Endothelial cell of umbilical vein (primary cell): Measurements from ENCODE around the gene CACNB4.

Experiments
- EZH2 ChIP-seq: IDR thresholded peaks from 2 replicates; pipeline ENCODE4 v1.6.1; 2012; ENCODE audit warnings: borderline replicate concordance, low read depth, mild to moderate bottlenecking, moderate library complexity, low read length, inconsistent platforms; ENCODE audit not compliant: severe bottlenecking
- FOS ChIP-seq: IDR thresholded peaks from 2 replicates; pipeline ENCODE4 v1.6.1; 2011; ENCODE audit warnings: mild to moderate bottlenecking, low read length, moderate library complexity, borderline replicate concordance; ENCODE audit not compliant: insufficient read depth
- GATA2 ChIP-seq: IDR thresholded peaks from 2 replicates; pipeline ENCODE4 v1.7.0; 2011; ENCODE audit warnings: low read depth, mild to moderate bottlenecking, moderate library complexity, mixed read lengths, low read length; ENCODE audit not compliant: insufficient read length, insufficient read depth
- JUN ChIP-seq: IDR thresholded peaks from 2 replicates; pipeline ENCODE4 v1.6.1; 2011; ENCODE audit warnings: borderline replicate concordance, low read depth; ENCODE audit not compliant: insufficient read length, insufficient read depth
- MYC ChIP-seq: IDR thresholded peaks from one replicate; pipeline ENCODE4 v1.6.1; 2011; ENCODE audit warnings: mild to moderate bottlenecking, low read depth, low read length
- POLR2A ChIP-seq: IDR thresholded peaks from 2 replicates; pipeline ENCODE4 v1.6.1; 2012; ENCODE audit warnings: low read depth, mild to moderate bottlenecking, control low read depth, low read length
- POLR2AphosphoS5 ChIP-seq: IDR thresholded peaks from 2 replicates; pipeline ENCODE4 v1.6.1; 2012; ENCODE audit warnings: low read depth, mild to moderate bottlenecking, control low read depth, low read length, moderate library complexity; ENCODE audit not compliant: insufficient read depth
- TF ChIP-seq, protein P1 (sequence below), 2 donors: IDR thresholded peaks; 1 replicate in 1 of 2; 2 replicates in 1 of 2; pipeline ENCODE4 v1.5.1; 2011; ENCODE audit warnings: low read length in 2 of 2, mild to moderate bottlenecking in 2 of 2, moderate library complexity in 2 of 2, control low read depth in 1 of 2, inconsistent platforms in 1 of 2, low read depth in 1 of 2; ENCODE audit not compliant: insufficient read depth in 1 of 2; ENCODE audit errors: extremely low read depth in 1 of 2
- TF ChIP-seq, protein P2 (sequence below): IDR thresholded peaks from 2 replicates; pipeline ENCODE4 v1.6.1; 2011; ENCODE audit not compliant: insufficient read depth, insufficient read length

DNA sequence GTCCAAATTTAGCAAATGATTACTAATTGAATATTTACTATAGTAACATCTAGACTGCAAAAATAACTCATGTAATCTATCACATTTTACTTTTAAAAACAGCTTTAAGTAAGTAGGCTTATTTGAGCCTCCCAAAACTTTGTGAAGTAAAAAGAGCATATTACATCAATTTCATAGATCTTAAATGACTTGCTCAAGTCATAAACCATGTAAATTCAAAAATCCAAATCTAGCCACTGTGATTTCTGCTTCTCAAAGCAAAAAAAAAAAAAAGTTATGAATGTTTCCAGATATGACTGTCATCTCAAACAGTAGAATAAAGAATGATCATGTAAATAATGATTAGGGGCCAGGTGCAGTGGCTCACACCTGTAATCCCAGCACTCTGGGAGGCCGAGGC, 37.5 kb downstream of the CACNB4 start:
- TF ChIP-seq, protein P1, sequence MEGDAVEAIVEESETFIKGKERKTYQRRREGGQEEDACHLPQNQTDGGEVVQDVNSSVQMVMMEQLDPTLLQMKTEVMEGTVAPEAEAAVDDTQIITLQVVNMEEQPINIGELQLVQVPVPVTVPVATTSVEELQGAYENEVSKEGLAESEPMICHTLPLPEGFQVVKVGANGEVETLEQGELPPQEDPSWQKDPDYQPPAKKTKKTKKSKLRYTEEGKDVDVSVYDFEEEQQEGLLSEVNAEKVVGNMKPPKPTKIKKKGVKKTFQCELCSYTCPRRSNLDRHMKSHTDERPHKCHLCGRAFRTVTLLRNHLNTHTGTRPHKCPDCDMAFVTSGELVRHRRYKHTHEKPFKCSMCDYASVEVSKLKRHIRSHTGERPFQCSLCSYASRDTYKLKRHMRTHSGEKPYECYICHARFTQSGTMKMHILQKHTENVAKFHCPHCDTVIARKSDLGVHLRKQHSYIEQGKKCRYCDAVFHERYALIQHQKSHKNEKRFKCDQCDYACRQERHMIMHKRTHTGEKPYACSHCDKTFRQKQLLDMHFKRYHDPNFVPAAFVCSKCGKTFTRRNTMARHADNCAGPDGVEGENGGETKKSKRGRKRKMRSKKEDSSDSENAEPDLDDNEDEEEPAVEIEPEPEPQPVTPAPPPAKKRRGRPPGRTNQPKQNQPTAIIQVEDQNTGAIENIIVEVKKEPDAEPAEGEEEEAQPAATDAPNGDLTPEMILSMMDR (IDR thresholded peaks at IDR 0.05; ENCODE audit: extremely low read depth in 1 of 2, insufficient read depth in 1 of 2, low read depth in 1 of 2, low read length in 2 of 2): no peak
- TF ChIP-seq POLR2A (no peak), FOS (no peak), MYC (no peak), EZH2 (no peak), POLR2AphosphoS5 (no peak), JUN (no peak), GATA2 (no peak)
- TF ChIP-seq, protein P2, sequence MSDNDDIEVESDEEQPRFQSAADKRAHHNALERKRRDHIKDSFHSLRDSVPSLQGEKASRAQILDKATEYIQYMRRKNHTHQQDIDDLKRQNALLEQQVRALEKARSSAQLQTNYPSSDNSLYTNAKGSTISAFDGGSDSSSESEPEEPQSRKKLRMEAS: no peak
